ENCODE data around the gene RALY. TPM values are rescaled to one million over a fixed set of nuclear protein-coding genes. Genes with fewer than 3 reads are reported as not detected.

Gene RALY
- total and polyA plus RNA-seq, 10 of the 15 experiments (the other 5 are each of a cell fraction or from before 2014, with no cell fraction given), result 1.2 to 246 (median 137) TPM

DNA sequence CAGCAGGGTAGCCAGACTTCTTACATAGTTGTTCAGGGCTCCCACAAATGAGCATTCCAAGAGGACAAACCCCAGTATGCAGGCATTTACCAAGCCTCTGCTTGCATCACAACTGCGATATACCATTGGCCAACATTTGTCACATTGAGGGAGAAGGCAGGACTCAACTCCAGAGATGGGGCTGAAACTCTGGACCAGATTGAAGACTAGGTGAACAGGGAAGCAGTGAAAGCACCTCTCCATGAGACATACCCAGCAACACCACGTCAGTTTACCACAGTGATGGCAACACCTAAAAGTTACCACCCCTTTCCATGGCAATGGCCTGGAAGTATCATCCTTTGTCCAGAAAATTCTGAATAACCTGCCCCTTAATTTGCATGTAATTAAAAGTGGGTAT, 7.9 kb upstream of the RALY start (continued):
- no peak for TF ChIP-seq IRF3 (IDR thresholded peaks at IDR 0.05)

- TF ChIP-seq NFYB (IDR thresholded peaks at IDR 0.05; ENCODE audit: insufficient read depth, low read depth, low read length) (peak; percentile 31; the same call in 1 of the 2 replicates), SREBF1 (IDR thresholded peaks at IDR 0.05; ENCODE audit: low read length) (no peak)
- Histone ChIP-seq H3K9me3 (replicated peaks; ENCODE audit: control insufficient read depth, insufficient read depth, low read length) (no peaks in the 10 kb centered on the region), H3K27ac (ENCODE audit: control insufficient read depth, insufficient read depth) (no peak overlapping the region), H3K79me2 (ENCODE audit: control insufficient read depth, insufficient read depth, low read length) (peaks cover 5% of the 10 kb centered on the region), H4K20me1 (ENCODE audit: control insufficient read depth, insufficient read depth) (peaks cover 3% of the 10 kb centered on the region; the same call in 1 of the 2 replicates), H3K4me3 (no peak overlapping the region), H3K27me3 (replicated peaks in 1 of 2; ENCODE audit: control insufficient read depth in 2 of 2, insufficient read depth in 2 of 2, low read length in 1 of 2) (no peaks in the 10 kb centered on the region), H3K4me2 (ENCODE audit: control insufficient read depth, insufficient read depth) (no peak overlapping the region), H2AFZ (ENCODE audit: control insufficient read depth, low read depth, low read length) (no peak overlapping the region), H3K9ac (ENCODE audit: control insufficient read depth, insufficient read depth, low read length) (no peak overlapping the region), H3K36me3 (ENCODE audit: control insufficient read depth in 2 of 2, insufficient read depth in 2 of 2, low read length in 1 of 2) (no peaks in the 10 kb centered on the region), H3K4me1 (ENCODE audit: control insufficient read depth, insufficient read depth, low read length) (peaks cover 6% of the 10 kb centered on the region)
- DNase-seq (ENCODE audit: low read depth, low spot score) (no peak), ATAC-seq (no peak), FAIRE-seq (no peak)
- CTCF ChIA-PET, result no interaction called here
- intact Hi-C loops (cut with micrococcal nuclease; ENCODE audit: unreplicated experiment), result no loop called here
- POLR2A ChIA-PET, result no interaction called here
- in situ Hi-C loops (cut with MboI), result no loop called here
- RAD21 ChIA-PET (ENCODE audit: unreplicated experiment), result no interaction called here
- BruUV-seq (replicated peaks), result no TSS peak
- SMC1A ChIA-PET (ENCODE audit: uncharacterized antibody, unreplicated experiment), result interaction anchor here (1.8 kb wide), 1 partner anchor 36 kb away, joined by 4 read pairs; no protein-coding TSS in a partner anchor
- WGBS (ENCODE audit: insufficient coverage, insufficient replicate concordance, low lambda C conversion rate, missing lambda C conversion rate), result 92% methylated on average over 5 of the region's 5 CpGs
These were observed 7.0 kb upstream of the RALY start for GRCh38 chr20:33986560-33987216.

Data from GM12878 (cell line).